Stimulated activated CD4-positive, alpha-beta T cell treated with anti-CD3 and anti-CD28 coated beads, Interleukin-2, amount 100 ng/mL, for 24 hours (primary cell): ENCODE results near the gene CUBN.

ENCODE experiments used
- DNase-seq, 2 donors: peaks; one replicate each; pipeline ENCODE4 v3.0.0-alpha.2; 2020

Gene CUBN

GRCh38 chr10:17066807-17067206, 62.8 kb downstream of the CUBN start:
- DNase-seq = no peak

GRCh38 chr10:17066000-17066399, 63.6 kb downstream of the CUBN start:
- no peak for DNase-seq

- no peak for DNase-seq
Observed at GRCh38 chr10:17065273-17065672, 64.3 kb downstream of the CUBN start.

GRCh38 chr10:17064435-17064834, 65.2 kb downstream of the CUBN start:
- no peak for DNase-seq

DNA sequence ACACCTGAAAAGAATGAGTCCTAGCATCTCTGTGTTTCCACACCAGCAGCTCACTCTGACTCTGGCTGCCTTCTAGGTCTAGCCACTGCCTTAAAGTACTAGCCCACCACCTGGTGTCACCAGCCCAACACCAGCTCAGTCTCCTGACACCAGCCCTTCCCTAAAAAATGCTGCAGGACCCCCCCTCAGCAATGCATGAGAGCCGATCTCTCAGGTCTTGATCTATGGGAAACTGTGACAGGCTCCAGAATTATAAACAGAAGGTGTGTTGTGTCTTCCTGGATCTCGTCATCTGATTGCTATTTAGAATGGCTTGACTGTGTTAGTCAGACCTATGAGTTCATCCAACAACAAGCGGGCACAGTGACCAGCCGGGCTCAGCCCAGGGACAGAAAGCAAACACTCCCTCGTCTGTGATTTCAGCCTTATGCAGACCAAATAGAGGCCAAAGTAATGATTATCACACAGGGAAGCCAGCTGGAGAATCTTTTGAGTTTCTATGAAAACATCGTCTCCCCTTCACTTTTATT, 66.6 kb downstream of the CUBN start:
- DNase-seq = no peak

DNA sequence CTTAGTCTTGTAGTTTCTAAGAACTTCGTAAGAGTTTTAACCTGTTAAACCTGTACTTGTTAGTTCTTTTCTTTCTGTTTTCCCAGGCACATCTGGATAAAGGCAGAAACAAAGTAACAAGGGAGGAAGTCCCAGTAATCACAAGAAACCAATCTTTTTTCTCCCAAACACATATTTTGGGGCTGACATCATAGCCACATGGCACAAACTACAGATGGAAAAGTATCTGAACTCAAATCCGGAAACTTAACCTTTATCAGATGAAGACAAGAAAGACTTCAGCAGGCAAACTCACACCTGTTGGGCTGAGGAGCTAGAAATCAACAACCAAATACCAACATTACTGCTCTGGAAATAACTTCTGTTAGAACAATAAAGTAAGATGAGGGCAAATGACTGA, 67.1 kb downstream of the CUBN start:
- DNase-seq = no peak

GRCh38 chr10:17062009-17062408, 67.6 kb downstream of the CUBN start:
- no peak for DNase-seq

- DNase-seq = no peak
Observed at GRCh38 chr10:17061418-17061817, 68.2 kb downstream of the CUBN start.

DNA sequence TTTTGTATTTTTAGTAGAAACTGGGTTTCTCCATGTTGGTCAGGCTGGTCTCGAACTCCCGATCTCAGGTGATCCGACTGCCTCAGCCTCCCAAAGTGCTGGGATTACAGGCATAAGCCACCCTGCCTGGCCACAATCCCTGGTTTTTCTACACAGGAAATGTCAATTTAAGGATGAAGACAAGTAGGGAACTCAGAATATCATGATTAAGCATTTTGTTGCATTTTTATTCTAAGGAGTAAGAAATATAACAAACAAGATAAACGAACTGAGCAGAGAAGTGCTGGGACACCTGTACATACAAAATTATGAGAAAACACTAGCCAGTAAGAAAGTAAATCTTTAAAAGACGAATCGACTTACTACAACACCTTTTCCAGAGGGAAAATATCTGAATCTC, 69.3 kb downstream of the CUBN start:
- DNase-seq = no peak

DNA sequence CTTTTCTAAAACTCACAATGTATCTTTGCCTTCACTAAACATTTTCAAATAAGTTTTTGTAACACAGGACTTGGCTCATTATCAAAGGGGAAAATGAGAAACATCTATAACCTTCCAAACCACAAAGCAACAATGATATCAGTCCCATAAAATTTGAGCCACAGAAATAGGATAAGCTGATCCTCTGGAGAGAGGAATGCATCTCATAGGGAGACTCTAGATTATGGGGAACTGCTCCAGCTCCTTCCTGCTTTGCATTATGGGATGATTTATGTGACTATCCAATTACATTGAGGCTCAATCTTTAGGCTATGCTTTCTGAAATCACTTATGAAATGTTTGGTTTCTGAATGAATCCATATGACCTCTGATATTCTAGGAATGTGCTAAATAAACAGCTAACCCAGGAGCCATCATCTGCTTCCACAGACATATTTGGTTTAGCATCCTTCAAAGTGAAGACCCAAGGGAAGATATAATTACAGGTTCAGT, 70.4 kb downstream of the CUBN start:
- no peak for DNase-seq

DNA sequence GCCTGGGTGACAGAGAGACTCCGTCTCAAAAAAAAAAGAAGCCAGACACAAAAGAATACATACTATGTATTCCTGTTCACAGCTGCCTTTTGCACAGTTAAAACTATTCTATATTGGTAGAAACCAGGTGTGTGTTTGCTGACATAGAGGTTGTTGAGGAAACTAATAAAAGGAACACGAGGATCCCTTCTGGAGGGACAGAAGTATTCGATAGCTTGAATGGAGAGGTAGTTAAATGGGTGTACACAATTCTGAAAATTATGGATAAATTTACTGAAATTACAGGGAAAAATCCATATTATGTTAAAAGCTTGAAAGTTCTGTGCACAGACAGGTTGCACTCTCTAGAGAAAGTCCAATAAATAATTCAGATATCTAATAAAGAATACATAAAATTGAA, 71.5 kb downstream of the CUBN start:
- no peak for DNase-seq

- DNase-seq = no peak
Observed at GRCh38 chr10:17056781-17057428, 72.7 kb downstream of the CUBN start.

GRCh38 chr10:17053513-17053912, 76.1 kb downstream of the CUBN start:
- DNase-seq = no peak

DNA sequence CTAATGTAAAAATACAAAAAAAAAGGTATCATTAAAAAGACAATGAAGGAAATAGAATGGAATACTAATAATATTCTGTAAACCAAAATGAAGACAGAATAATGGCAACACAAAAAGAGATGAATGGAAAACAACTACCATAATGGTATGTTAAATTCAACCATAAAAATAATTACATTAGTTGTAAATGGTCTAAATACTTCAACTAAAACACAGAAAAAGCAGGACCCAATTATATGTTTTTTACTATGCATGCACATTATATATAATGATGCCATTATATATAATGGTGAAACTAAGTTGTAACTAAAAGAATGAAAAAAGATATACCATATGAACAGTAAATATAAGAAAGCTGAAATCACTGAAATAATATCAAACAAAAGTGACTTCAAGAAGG, 76.5 kb downstream of the CUBN start:
- no peak for DNase-seq

DNA sequence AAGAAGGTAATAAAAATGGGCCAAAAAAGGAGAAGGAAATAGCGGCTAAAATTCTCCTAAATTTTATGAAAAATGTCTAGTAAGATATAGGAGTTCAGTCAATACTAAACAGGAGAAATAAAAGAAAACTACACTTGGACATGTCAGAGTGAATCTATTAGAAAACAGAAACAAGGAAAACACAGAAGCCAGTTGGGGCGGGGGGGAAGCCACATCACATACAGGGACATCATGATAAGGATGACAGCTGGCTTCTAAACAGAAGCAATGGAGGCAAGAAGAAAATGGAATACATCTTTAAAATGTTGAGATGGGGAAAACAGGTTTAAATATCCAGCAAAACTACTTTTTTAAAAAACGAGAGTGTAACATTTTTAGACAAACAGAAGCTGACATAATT, 77.8 kb downstream of the CUBN start:
- no peak for DNase-seq

- no peak for DNase-seq
Observed at GRCh38 chr10:17049195-17049594, 80.4 kb downstream of the CUBN start.

DNA sequence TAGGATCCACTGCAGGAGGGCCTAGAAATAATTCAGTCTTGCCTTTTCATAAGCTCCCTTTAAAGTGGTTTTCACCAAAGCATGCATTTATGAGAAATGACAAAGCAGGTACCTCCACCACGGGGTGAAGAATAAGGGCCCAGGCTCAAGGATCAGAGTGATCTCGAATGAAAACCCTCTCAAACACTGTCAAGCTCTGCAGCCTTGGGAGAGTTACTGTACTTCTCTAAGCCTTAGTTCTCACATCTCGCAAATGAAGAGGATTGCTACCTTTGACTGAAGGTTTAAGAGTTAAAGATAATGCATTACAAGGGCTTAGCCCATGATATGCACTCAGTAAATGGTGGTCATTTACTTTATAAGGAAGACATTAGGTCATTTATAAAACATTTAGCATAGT, 81.7 kb downstream of the CUBN start:
- DNase-seq = no peak

GRCh38 chr10:17046989-17047388, 82.6 kb downstream of the CUBN start:
- DNase-seq = no peak

DNA sequence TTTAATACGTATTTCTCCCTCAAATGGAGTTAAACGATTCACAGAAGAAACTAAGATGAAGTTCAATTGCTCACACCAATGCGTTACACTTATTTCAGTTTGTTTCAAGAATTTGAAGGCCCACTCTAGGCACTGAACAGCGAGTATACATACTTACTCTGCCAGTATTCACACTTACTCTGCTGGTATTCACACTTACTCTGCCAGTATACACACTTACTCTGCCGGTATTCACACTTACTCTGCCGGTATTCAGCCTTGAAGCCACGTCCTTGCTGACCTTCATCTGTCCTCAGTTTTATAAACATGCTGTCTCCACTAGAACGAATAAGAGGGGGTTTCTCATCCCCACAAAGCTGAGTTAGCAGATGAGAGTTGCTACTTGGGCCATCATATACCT, 86.0 kb downstream of the CUBN start:
- no peak for DNase-seq

DNA sequence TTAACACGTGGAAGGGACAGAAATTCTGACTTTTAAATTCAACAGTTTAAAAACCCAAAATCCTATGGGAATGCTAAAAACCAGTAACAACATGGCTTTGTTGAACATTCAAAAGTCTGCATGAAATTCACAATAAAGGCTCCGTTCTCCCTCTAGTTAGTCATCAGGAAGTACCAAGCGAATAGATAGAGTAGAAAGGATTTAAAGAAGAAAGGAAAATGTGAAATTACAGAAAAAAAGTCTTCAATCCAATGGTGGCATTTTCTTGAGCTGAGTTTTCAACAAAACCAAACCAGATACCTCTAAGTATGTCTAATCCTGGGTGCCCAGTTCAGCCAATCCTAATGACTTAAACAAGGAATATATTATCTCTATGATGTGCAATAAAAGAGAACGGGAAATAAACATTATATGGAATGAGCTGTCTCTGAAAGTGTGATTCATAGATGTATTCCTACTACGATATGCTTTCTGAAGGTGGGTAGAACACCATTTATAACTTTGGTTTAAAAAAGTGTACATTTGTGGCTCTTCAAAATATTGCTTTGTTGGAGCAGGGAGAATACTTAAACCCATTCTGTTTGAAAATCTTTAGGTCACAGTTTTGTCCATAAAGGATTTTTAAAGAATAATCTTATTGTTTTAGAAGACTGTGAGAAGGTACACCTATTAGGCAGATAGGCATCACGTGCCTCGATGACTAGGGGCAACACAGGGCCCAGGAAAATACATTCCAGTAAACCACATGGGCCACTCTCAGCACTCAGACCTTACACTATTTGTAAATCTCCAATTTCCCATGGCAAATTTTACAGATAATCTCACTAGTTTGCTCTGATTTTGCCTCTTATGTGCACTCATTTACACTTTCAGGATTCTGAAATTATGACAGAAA, 87.7 kb downstream of the CUBN start:
- DNase-seq = no peak

DNA sequence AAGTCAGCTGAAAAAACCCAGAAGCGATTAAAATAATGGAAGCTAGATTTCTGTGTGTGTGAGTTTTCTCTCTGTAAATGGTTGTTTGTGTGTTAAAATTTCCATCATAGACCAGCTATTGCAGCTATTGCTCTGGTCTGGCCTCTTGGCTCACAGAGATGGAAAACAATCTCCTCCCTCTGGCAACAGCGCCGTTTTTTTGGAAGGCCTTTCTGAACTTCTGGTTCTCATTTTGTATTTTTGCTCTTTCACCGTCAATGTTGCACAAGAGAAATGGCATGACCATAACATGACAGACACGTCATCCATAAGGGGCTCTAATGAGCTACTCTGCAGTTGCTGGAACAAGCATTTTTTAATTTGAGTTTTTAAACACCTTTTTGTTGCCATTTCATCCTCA, 91.0 kb downstream of the CUBN start:
- no peak for DNase-seq

DNA sequence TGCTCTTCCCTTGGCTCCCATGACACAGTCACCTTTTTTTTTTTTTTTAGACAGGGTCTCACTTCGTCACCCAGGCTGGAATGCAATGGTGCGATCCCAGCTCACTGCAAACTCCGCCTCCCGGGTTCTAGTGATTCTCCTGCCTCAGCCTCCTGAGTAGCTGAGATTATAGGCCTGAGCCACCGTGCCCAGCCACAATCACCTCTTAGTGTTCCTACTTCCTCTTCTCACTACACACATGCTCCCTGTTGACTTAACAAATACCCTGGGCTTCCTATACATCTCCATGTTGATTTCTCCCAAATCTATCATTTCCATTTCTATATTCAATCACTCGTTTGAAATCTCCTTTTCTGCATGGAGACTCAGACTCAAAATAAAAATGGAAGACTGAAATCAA, 91.7 kb downstream of the CUBN start:
- no peak for DNase-seq

- DNase-seq = no peak
Observed at GRCh38 chr10:17035446-17035845, 94.2 kb downstream of the CUBN start.
